Stimulated activated CD8-positive, alpha-beta memory T cell treated with anti-CD3 and anti-CD28 coated beads, Interleukin-2, amount 100 ng/mL, for 48 hours (primary cell): ENCODE data around the gene CFAP65.
A peak's percentile ranks its signal among the peaks of the same experiment; 100 is the strongest.

Experiments used
- DNase-seq, 2 donors: peaks; one replicate each; pipeline ENCODE4 v3.0.0-alpha.2; 2020; ENCODE audit warnings: low read depth in 2 of 2

Gene CFAP65

DNA sequence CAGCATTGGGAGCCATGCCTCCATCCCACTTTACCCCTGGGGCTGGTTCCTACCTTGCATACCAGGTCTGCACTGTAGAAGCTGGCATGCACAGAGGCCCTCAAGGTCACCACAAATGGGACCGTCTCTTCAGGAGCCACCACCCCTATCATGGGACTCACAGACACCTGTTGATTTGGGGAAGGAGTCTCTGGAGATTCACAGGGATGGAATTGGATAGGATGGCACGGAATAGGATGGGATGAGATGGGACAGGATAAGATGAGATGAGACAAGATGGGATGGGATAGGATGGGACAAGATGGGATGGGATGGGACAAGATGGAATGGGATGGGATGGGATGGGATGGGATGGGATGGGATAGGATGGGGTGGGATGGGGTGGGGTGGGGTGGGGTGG is 32.0 kb downstream of the CFAP65 start:
- no peak for DNase-seq

DNA sequence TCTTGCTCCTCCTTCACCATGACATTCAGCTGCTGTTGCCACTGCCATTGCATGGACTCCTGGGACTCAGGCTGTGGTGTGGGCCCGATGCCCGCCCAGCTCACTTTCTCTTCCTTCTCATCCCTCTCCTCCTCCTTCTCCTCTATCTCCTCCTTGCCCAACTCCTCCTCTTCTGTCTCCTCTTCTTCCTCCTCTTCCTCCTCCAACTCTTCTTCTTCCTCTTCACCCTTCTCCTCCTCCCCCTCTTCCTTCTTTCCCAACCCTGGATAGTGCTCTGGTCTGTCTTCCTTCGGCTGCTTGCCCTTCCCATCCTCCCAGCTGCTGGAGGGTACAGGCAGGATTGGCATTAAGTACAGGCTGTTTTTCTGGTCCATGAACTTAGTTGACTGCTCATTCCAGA is 37.3 kb downstream of the CFAP65 start:
- no peak for DNase-seq

DNA sequence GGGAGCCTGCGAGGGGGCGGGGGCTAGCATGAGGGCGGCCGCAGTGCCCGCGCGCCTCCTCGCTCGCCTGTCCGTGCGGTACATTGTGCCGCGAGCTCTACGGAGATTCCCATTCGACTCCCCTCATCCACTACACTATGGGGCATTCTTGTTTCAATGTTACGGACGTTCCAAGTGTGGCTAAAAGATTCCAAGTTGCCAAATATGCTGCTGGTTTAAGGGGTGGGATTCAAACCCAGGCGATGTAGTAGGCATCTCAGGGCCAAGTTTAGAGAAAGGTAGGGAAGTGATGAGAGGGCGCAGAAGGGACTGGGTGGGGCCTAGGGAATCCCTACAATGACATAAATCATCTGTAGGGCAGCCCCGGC is 38.1 kb downstream of the CFAP65 start:
- no peak for DNase-seq

DNA sequence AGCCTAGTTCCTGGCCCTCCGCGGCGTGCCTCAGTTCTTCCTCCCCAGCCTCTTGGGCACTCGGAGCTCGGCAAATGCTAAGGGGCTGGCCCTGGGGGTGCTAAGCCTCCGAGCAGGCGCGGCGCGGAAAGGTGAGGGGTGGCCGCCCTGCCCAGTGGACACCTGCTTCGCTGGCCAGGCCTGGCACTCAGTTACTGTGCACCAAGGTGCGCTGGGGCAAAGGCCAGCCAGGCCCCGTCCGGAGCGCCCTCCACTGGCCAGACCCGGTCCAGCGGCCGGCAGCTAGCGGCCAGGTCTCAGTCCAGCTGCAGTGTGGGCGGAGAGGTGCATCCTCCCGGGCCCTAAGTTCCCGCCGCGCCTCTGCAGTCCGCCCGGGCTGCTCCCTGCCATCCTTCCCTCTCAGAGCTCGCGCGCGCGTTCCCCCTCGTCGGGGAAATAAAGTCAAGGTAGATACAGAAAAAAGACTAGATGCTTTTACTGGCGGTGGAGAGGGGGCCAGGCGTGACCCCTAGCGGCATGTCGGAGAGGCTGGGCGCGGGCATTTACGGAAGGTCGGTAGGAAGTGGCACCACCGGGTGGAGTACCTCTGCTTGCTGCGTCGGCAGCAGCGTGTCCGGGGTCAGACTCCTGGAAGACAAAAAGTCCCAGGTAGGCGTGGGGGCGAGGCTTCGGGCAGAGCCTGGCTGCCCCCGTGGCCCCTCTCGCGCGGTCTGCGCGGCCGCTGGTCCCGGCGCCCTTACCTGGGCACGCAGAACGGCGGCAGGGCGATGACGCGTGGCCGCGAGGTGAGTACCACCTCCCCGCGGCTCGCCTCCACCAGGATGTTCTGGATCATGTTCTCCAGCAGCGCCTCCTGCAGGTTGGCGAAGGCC is 38.7 kb downstream of the CFAP65 start:
- DNase-seq: no peak

DNA sequence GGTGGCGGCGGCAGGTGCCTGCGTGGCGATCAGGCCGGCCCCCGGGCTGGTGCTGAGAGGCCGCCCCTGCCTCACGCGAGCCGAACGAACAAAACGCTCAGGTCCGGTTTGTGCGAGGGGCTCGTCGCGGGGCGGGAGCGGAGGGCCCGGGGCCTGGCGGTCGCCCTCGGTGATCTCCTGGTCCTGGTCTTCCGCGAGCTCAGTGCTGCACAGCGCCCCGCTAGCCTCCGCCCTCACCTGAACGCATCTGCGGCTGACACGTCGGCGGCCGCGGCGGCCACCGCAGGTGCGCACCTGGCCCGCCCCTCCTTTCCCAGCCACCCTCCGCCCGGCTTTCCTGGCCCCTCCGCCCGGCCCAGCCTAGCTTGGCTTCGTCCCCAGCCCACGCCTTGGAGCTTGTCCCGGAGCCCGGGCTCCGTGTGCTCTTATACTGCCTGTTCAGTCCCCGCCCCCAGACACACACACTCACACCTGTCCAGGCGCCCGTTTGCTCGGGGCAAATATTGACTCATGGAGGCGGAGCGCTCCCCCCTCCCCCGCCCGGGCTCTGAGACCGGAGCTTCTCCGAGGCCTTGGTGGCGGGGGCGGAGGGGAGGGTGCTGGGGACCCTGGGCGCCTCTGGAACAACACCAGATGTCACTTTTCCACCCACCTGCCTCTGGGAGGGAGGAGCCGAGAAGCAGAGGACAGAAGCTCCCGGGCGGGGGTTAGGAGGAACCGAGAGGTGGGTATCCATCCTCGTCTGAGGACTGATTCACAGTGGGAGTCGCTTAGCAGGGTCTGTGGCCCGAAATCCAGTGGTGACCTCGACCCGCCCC is 39.5 kb downstream of the CFAP65 start:
- DNase-seq: no peak

DNA sequence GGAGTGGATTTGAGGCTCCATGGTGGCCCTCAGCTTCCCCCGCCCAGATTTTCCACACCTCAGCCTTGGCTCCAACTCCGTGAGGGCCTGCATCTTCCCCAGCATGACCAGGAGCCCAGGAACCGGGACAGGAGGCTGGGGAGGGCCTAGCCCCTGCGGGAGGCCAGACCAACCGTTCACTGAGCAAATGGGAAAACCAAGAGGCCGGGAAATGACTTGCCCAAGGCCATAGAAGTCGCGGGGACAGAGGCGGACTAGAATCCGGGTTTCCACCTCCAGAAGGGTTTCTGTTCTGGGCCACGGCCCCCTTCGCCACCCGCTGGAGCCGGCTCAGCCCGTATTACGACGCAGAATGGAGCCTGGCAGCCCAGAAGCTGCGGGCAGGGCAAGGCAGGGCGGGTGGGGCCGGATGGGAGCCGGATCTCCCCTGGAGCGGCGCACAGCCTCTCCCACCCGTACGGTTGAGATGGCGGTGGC is 40.2 kb downstream of the CFAP65 start:
- DNase-seq: no peak

DNA sequence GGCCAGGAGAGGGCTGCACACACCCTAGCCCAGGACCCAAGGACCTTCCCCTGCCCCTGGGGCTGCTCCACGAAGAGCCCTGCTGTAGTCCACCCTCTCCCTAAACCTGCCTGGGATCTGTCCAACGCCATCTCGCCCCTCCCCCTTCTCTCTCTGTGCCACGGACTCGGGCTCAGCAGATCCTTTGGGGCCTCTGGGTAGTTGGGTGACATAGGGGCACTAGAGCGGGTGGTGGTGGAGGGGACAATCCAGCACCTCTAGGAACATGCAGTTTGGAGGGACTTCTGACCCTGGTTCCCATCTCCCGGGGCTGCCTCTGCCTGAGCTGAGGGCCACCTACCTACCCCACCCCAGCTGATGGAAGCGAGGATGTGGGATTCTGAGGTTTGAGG is 40.8 kb downstream of the CFAP65 start:
- DNase-seq: no peak

DNA sequence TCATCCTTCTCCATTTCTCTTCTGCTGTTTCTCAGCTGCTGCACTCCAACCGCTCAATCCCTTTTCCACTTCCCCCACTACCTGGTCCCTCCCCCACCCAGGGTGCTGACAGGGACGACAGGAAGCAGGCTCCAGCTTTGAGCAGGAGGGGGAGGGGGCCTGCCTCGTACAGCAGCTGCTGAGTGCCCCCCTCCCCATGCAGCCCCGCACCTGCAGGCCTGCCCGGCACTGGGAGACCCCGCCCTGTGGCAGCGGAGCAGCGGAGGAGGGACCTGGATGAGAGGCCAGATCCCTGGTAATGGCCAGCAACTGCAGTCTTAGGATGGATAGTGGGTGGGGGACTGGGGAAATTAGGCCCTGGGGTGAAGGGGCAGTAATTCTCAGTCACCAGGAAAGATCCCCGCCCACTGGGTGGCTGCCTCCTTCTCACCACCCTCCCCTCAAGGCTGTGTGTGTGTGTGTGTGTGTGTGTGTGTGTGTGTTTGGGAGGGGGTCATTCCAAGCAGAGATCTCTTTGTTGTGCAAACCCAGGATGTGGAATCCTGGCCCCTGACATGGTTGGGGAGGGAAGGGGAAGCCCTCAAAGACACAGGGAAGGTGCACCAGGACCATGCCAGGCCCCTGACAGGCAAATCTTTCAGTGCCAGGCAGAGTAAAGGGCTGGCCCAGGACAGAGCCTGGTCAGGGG is 41.3 kb downstream of the CFAP65 start:
- DNase-seq: no peak

DNA sequence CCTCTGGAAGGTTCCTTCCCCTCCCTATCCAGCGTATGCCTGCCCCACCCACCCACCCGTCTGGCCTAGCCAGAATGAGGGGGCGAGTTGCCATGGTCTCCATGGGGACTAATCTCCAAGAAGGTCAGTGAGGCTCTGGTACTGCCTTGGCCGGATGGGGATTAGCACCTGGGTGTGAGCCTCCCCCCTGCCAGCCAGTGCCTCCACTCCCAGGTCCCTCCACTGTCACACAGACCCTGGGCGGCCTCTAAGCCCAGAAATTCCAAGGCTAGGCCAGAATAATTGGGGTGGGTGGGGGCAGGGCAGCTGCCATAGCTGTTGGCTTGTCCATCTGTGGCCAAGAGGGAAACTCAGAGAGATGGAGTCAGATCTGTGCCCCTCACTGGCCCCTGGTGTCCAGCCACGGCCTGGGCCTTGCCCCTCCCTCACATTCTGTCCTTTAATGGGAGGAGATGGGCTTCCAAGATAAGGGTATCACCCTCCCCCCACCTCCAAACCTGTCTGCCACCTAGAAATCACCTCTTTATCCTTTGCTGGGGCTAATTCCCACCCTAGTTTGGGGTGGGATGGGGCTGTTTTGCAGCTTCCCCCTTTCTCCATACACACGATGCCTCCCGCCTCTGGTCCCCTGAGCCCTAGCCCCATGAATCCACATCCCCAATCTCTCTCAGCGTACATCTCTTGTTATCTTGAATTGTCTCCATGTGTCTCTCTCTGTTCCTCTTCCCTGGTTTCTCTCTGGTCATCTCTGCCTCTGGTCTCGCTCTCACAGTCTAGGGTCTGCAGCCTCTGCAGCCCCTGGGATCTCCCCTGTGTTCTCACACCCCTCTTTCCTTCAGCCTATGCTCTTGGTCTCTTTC is 42.1 kb downstream of the CFAP65 start:
- no peak for DNase-seq

DNA sequence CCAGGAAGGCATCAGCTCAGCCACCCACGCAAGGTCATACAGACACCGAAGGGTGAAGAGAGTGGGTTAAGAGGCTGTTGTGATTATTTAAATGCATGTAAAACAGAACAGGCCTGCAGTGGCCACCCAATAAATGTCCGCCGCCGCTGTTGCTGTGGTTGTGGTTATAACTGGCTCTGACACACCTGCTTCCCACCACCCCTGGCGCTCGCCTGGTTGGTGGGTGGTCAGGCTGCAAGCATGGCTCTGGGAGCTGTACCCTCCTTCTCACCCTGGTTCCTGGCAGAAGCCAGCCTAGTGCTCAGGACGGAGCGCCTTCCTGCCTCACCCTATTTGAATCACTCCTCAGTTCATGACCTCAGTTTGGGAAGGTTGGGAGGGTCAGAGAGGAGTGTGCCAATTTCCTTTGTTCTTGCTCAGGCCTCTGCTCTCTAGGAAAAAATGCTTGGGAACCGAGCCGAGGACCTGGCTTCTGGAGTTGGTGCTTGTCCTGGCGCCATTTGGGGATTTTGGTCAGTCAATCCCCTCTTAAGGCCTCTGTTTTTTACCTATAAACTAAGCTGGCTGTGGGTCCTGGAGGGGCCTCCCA is 42.8 kb downstream of the CFAP65 start:
- no peak for DNase-seq

DNA sequence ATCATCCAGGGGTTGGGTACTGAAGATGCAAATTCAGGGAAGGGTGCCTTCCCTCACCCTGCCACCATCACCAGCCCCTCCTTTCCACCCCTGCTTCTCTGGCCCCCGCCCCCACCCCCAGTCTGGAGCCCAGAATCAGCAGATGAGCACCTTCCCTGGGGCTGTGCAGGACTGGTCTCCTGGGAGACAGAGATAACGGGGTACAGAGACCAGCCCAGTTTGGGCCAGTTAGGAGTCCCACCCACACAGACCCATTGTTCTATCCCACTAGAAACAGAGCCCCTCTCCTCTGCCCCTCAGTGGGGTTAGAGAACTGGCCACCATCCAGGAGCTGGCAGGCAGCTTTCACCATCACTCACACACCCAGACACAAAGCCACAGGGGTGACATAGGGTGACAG is 43.6 kb downstream of the CFAP65 start:
- DNase-seq: no peak

DNA sequence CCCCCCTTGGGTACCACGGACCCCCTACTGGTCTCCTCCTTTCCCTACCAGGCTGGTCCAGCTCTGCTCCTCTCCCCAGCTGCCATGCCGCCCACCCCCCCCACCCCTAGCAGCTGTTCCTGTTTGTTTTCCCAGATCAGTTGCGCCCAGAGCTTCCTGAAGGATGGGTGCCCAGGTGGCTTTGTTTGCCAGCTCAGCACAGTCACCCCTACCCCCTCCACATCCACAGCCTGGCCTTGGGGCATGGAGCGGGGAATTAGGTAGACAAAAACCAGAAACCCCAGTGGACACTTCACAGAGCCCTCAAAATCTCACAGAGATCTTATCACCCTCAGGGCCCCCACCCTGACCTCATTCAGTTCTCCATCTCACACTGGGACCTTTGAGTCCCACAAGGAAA is 44.4 kb downstream of the CFAP65 start:
- DNase-seq: no peak

DNA sequence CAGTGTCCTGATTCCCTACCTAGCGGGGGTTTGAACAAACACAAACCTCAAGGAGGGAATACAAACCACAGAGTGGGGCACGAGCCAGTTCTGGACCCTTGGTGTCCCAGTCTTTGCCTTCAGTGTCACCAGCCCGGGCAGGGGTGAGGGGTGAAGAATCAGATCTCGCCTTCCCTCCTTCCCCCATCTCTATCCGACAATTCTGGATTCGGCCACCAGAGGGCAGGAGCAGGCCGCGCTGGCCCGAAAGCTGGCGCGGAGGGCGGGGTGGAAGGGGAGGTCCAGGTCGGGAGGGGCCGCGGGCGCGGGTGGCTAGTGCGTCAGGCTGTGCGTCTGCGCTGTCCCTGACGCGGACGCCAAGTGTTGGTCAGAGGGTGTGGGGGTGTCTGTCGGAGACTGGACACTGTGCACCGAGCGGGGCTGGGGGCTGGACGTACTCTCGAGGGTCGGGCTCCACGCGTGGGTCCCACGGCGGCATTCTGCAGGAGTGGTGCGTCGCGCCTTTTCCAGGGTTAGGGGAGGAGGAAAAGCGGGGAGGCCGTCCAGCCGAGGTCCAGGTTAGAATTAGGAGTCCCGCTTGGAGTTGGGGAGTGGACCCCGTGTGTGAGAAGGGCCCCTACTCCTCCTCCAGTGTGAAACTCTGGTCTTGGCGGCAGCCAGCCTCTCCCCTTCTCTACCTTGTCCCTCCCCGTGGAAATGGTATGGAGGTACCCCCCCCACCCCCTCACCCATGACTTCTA is 45.2 kb downstream of the CFAP65 start:
- peak; percentile 77 for DNase-seq

DNA sequence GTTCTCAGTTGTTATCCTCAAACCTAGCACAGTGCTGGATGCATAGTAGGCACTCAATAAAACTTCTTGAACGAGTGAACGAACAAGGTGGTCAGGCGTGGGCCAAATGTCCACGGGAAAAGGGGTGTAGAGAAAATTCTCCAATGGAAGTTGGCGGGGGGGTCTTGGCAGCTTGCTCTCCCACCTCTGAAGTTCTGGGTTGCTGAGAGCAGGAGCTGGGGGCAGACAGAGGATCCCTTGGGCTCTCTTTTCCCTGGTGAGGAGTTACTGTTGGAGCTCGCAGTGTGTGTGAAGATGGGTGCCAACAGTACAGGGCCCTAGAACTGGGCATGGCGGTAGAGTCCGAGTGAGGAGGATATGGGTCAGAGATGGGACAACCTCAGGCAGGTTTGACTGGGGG is 45.8 kb downstream of the CFAP65 start:
- DNase-seq: no peak

DNA sequence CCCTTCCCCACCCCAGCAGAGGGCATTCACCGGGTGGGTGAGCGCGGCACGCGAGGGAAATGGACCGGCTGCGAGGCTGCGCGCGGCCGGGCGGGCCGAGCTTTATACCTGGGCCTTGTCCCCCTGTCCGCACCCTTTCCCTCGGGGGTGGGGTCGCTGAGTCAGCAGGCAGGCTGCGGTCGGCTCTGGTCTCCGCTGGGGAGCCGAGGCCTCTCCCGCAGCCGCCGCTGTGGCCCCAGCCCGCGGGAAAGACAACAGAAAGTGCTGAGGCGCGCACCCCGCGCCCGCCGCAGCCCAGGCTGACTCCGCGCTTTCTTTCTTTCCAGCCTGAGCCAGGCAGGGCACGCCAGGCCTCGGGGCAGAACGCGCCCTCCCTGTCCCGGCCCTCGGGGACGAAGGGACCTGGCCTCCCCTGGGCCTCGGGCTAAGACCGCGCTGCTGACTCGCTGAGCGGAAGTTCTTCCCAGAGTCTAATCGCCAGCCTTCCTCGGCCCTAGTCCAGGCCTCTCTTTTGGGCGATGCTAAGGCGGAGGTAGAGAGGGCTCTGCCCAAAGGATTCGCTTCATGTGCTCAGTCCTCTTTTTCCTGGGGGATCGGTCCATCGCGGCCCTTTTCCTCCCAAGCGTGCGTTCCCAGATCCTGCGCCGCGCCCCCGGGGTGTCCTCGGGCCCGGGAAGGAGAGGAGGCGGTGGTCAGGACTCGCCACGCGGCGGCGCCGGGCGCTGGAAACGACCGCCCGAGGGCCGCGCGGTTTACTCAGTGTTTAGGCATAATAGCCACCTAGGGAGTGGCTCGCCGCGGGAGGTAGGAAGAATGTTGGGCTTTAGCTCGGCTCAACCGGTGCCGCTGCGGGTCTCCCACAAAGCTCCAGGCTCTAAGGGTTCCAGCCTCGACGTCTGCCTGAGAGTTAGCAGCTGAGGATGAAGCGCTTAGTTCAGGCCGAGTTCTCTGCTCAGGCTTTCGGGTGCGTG is 47.7 kb downstream of the CFAP65 start, which contains the start of gene CRYBA2:
CRYBA2 (minus strand) TSS at position 78 of the 971 bp plus-strand sequence. CDS start 246 bp downstream, outside the sequence.
- no peak for DNase-seq

DNA sequence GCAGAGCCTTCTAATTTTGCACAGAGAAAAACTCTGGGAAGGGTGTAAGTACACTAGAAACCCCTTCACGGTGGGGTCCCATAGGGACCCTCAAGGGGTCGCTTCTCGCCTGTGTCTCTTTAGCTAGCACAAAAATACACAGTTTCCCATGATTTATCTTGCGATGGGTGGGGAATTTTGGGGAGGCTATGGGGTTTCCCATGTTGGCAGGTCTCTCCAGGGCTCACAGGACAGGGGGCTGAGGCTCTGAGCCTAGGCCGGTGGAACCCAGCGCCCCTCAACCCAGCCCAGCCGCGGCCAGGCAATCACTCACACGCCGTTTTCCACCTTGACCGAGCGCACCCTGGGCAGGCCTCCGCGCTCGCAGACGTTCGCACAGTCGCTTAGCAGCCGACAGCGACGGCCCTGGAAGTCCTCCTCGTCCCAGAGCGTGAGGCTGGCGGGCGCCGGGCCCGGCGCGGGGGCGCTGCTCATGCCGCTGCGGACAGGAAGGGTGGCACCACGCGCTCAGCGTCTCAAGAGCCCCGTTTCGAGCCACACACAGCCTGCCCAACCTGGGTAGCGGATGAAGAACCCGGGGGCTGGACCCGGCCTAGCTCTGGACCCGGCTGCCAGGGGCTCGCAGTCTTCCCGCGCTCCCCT is 48.5 kb downstream of the CFAP65 start:
- no peak for DNase-seq

DNA sequence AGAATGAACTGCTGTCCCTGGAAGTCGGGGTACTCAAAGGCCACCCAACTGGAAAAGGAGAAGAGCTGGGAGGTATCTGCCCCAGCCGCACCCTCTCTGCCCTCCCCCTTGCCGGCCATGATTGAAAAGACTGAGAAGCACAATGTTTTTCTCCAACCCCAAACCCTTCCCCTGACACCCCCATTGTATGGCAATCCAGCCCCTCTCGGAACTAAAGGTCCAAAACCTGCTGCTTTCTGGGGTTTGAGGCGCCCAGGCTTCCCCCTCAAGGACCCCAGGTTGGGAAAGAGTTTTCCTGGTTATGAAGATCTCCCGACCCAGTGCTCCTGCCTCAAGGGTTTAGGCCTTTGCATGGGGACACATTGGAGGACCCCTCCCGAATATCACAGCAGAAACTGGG is 49.1 kb downstream of the CFAP65 start:
- DNase-seq: no peak

DNA sequence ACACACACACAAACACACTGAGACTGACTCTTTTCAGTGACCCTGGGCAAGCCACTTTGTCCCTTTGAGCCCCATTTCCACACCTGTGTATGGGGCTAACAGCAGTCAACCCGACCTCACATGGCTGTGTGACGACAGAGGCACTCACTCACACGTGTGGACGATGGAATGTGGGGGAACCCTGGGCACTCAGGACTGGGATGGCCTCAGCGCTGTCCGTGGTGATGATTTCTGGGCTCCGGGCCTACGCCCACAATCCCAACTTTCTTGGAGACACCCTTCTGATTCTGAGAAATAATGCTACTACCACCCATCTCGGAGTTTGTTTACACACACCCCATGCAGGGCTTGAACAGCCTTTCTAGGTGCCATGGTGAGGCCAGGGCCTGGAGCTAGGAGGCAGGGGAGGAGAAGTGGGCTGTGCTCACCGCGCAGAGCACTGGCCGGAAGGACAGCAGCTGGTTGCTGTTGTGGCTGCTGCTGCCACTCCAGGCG is 49.6 kb downstream of the CFAP65 start:
- no peak for DNase-seq
